K562 (cell line): ENCODE results near the gene LINGO4. TPM values are rescaled to one million over a fixed set of nuclear protein-coding genes. Genes with fewer than 3 reads are reported as not detected.

ENCODE experiments used
- CTBP1 ChIP-seq: fragments of 450-650 bp; IDR thresholded peaks from 2 replicates; pipeline ENCODE4 v1.6.1; 2016; ENCODE audit warnings: borderline replicate concordance
- MYC ChIP-seq, 2 experiments: fragments of 250-450 bp in 1 of 2; sonication (Bioruptor Pico) in 1 of 2; IDR thresholded peaks; 2 replicates each; pipeline versions ENCODE4 v1.5.1 to v1.6.1; 2012 to 2021; ENCODE audit warnings: low read depth in 2 of 2, borderline replicate concordance in 1 of 2, improper control_type of control experiment in 1 of 2, low read length in 1 of 2, mild to moderate bottlenecking in 1 of 2, moderate library complexity in 1 of 2
- NFIC ChIP-seq: fragments of 450-650 bp; IDR thresholded peaks from 2 replicates; pipeline ENCODE4 v1.6.1; 2017; ENCODE audit warnings: mild to moderate bottlenecking, inconsistent platforms
- RAD21 ChIP-seq, 2 experiments: fragments of 250-450 bp in 1 of 2; fragments of 450-650 bp in 1 of 2; sonication (Bioruptor Pico) in 1 of 2; formaldehyde crosslinking in 1 of 2; IDR thresholded peaks in 1 of 2; conservative IDR thresholded peaks in 1 of 2; 2 replicates each; pipeline versions ENCODE4 v1.4.0 to v1.8.0; 2020 to 2022; ENCODE audit warnings: mild to moderate bottlenecking in 2 of 2, moderate library complexity in 1 of 2
- SIN3A ChIP-seq, 2 experiments: fragments of 150-350 bp in 1 of 2; IDR thresholded peaks; 2 replicates each; pipeline ENCODE4 v1.6.1; 2011 to 2016; ENCODE audit warnings: borderline replicate concordance in 2 of 2, low read depth in 2 of 2, low read length in 2 of 2, mild to moderate bottlenecking in 2 of 2, moderate library complexity in 2 of 2; ENCODE audit not compliant: control insufficient read depth in 1 of 2
- TAF1 ChIP-seq: IDR thresholded peaks from 2 replicates; pipeline ENCODE4 v1.6.1; 2011; ENCODE audit warnings: mild to moderate bottlenecking, low read length, moderate library complexity; ENCODE audit not compliant: insufficient read depth, control insufficient read depth, severe bottlenecking; ENCODE audit errors: extremely low read depth
- TAF7 ChIP-seq: fragments of 450-650 bp; IDR thresholded peaks from 2 replicates; pipeline ENCODE4 v1.6.1; 2016; ENCODE audit warnings: missing genetic modification characterization, missing compliant biosample characterization
- TCF3 ChIP-seq: sonication (generic); formaldehyde crosslinking; IDR thresholded peaks from 2 replicates; pipeline ENCODE4 v1.4.0; 2020; ENCODE audit warnings: mild to moderate bottlenecking, missing genetic modification reagents
- ZNF407 ChIP-seq: fragments of 450-650 bp; IDR thresholded peaks from 2 replicates; pipeline ENCODE4 v1.6.1; 2016; ENCODE audit warnings: low read depth
- polyA plus RNA-seq, 8 experiments: library from polyadenylated mRNA; depleted of rRNA in 4 of 8; stranded (reverse) in 5 of 8; unstranded in 3 of 8; fragments of >200 nt; fragmentation: Nextera tagmentation in 2 of 8; fragmentation: Illumina TruSeq in 1 of 8; extraction: Ambion mirVana in 2 of 8; extraction: Trizol in 1 of 8; gene quantifications; 2 replicates each; pipeline versions ENCODE4 v1.2.1 to v1.2.3, GENCODE V29; 2011 to 2014; ENCODE audit warnings: inconsistent platforms in 1 of 8, missing spikeins in 1 of 8
- total RNA-seq, 7 experiments: library from RNA; depleted of rRNA in 6 of 7; stranded (reverse); fragments of >200 nt in 6 of 7; fragmentation: Illumina TruSeq in 2 of 7; extraction: Trizol in 2 of 7; gene quantifications; 2 replicates each; pipeline versions ENCODE4 v1.2.1 to v1.2.3, GENCODE V29; 2011 to 2021; ENCODE audit warnings: low replicate concordance in 1 of 7
- TF ChIP-seq, protein P1 (sequence below): fragments of 450-650 bp; IDR thresholded peaks from 2 replicates; pipeline ENCODE4 v1.6.1; 2014; ENCODE audit warnings: low read depth, mild to moderate bottlenecking, moderate library complexity, borderline replicate concordance
- TF ChIP-seq, protein P2 (sequence below): fragments of 450-650 bp; formaldehyde crosslinking; IDR thresholded peaks from 2 replicates; pipeline ENCODE4 v1.4.0; 2022; ENCODE audit warnings: missing genetic modification characterization

LINGO4 gene
- total and polyA plus RNA-seq, 9 of the 15 experiments (the other 6 are each of a cell fraction or from before 2014, with no cell fraction given), result not detected

DNA sequence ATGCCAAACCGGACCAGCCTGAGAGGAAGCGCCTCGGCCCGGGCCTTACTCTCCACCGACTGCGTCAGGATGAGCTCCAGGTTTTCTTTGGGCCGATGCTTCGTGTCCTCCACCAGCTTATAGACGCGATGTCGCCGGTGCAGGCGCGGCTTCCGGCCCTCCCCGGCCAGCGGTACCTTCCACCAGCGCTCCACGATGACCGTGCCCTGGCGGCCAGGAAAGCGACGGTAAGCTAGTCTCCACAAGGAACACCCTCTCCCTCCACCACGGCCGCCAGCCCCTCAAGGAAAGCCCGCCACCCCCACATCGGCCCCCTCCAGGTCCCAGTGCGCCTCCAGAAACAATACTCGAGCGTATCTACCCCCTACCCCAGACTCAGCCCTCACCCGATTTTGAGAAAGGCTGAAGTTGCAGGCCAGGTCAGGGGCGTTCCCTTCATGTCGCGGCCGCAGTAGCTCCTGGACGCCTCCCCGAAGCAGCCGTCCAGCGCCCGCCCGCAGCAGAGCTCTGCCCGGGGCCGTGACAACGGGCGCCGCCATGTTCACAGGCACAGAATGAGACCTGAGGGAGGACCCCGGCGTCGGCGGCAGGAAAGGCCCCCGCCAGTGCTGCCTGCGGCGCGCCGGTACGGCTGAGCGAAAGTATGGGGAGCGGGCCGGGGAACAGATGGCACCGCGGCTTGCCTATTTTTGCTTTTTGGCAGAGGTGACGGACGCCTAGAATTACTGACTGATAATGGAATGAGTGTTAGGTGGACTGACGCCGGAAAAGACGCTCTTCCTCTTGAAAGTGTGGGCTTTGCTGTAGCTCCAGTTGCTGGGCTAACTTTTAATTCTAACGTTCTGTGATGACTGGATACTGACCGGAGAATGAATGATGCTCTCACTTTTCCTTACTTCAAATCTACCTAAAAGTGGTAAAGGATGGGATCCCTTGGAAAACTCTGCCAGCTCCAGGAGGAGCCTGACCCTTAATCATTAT, 42.0 kb downstream of the LINGO4 start, which contains the start of gene MRPL9 (continued):
- TF ChIP-seq MYC (IDR thresholded peaks at IDR 0.05; ENCODE audit: low read depth, low read length), result 0 out of 2 replicates have a peak, but pooled peaks have one; percentile 47
- TF ChIP-seq MYC (CRISPR knock-in tag; IDR thresholded peaks at IDR 0.05; ENCODE audit: borderline replicate concordance, low read depth), result no peak
- TF ChIP-seq TAF7 (tag), result peak; percentile 81
- peak; percentile 68 to 79; a peak in 2 of 4 replicates for TF ChIP-seq SIN3A (IDR thresholded peaks at IDR 0.05; ENCODE audit: borderline replicate concordance in 2 of 2, control insufficient read depth in 1 of 2, low read depth in 2 of 2, low read length in 2 of 2)
- TF ChIP-seq, protein P1, sequence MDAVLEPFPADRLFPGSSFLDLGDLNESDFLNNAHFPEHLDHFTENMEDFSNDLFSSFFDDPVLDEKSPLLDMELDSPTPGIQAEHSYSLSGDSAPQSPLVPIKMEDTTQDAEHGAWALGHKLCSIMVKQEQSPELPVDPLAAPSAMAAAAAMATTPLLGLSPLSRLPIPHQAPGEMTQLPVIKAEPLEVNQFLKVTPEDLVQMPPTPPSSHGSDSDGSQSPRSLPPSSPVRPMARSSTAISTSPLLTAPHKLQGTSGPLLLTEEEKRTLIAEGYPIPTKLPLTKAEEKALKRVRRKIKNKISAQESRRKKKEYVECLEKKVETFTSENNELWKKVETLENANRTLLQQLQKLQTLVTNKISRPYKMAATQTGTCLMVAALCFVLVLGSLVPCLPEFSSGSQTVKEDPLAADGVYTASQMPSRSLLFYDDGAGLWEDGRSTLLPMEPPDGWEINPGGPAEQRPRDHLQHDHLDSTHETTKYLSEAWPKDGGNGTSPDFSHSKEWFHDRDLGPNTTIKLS, result peak; percentile 42; the same call in 1 of the 2 replicates
- peak; percentile 37; the same call in 1 of the 2 replicates for TF ChIP-seq NFIC
- TF ChIP-seq CTBP1, result peak; percentile 71; the same call in 1 of the 2 replicates
- peak; percentile 17 to 36; a peak in 2 of 4 replicates for TF ChIP-seq RAD21 (CRISPR knock-in tag; conservative IDR thresholded peaks at IDR 0.05 in 1 of 2, IDR thresholded peaks at IDR 0.05 in 1 of 2)
- 0 out of 2 replicates have a peak, but pooled peaks have one; percentile 14 for TF ChIP-seq ZNF407
- peak; percentile 42; the same call in 1 of the 2 replicates for TF ChIP-seq TCF3 (CRISPR knock-in tag)
- peak; percentile 95 for TF ChIP-seq TAF1
- TF ChIP-seq, protein P2, sequence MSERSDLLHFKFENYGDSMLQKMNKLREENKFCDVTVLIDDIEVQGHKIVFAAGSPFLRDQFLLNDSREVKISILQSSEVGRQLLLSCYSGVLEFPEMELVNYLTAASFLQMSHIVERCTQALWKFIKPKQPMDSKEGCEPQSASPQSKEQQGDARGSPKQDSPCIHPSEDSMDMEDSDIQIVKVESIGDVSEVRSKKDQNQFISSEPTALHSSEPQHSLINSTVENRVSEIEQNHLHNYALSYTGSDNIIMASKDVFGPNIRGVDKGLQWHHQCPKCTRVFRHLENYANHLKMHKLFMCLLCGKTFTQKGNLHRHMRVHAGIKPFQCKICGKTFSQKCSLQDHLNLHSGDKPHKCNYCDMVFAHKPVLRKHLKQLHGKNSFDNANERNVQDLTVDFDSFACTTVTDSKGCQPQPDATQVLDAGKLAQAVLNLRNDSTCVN, result 0 out of 2 replicates have a peak, but pooled peaks have one; percentile 23
